Measurements from ENCODE around the gene PLK2.

PLK2 gene

GRCh38 chr5:58450811-58451629, 8.9 kb downstream of the PLK2 start:
- no peak for DNase-seq (ENCODE audit: low read depth, low spot score)

GRCh38 chr5:58450018-58450417, 9.9 kb downstream of the PLK2 start:
- no peak for DNase-seq (ENCODE audit: low read depth, low spot score)

GRCh38 chr5:58447226-58447625, 12.7 kb downstream of the PLK2 start:
- DNase-seq (ENCODE audit: low read depth, low spot score): no peak

- no peak for DNase-seq (ENCODE audit: low read depth, low spot score)
Measured at GRCh38 chr5:58446024-58446423, 13.9 kb downstream of the PLK2 start.

- no peak for DNase-seq (ENCODE audit: low read depth, low spot score)
Measured at GRCh38 chr5:58444805-58445204, 15.1 kb downstream of the PLK2 start.

GRCh38 chr5:58440901-58441460, 18.9 kb downstream of the PLK2 start:
- DNase-seq (ENCODE audit: low read depth, low spot score): no peak

- no peak for DNase-seq (ENCODE audit: low read depth, low spot score)
Measured at GRCh38 chr5:58439094-58439644, 20.7 kb downstream of the PLK2 start.

- no peak for DNase-seq (ENCODE audit: low read depth, low spot score)
Measured at GRCh38 chr5:58437661-58438060, 22.2 kb downstream of the PLK2 start.

- no peak for DNase-seq (ENCODE audit: low read depth, low spot score)
Measured at GRCh38 chr5:58431832-58432231, 28.1 kb downstream of the PLK2 start.

GRCh38 chr5:58412932-58413331, 47.0 kb downstream of the PLK2 start:
- DNase-seq (ENCODE audit: low read depth, low spot score): no peak

GRCh38 chr5:58412081-58412480, 47.8 kb downstream of the PLK2 start:
- DNase-seq (ENCODE audit: low read depth, low spot score): no peak

GRCh38 chr5:58411372-58411771, 48.5 kb downstream of the PLK2 start:
- no peak for DNase-seq (ENCODE audit: low read depth, low spot score)

GRCh38 chr5:58410441-58410840, 49.4 kb downstream of the PLK2 start:
- DNase-seq (ENCODE audit: low read depth, low spot score): no peak

- DNase-seq (ENCODE audit: low read depth, low spot score): no peak
Measured at GRCh38 chr5:58407042-58407719, 52.7 kb downstream of the PLK2 start.

- no peak for DNase-seq (ENCODE audit: low read depth, low spot score)
Measured at GRCh38 chr5:58406394-58406793, 53.5 kb downstream of the PLK2 start.

- DNase-seq (ENCODE audit: low read depth, low spot score): no peak
Measured at GRCh38 chr5:58405175-58405574, 54.7 kb downstream of the PLK2 start.

- DNase-seq (ENCODE audit: low read depth, low spot score): no peak
Measured at GRCh38 chr5:58404734-58405133, 55.2 kb downstream of the PLK2 start.

Data from activated naive CD8-positive, alpha-beta T cell treated with anti-CD3 and anti-CD28 coated beads, Interleukin-2, amount 50 U/mL, for 16 hours (primary cell).